Pulmonary artery endothelial cell (primary cell): ENCODE results near the gene ELOA2. TPM values are rescaled to one million over a fixed set of nuclear protein-coding genes. Genes with fewer than 3 reads are reported as not detected.
"Not testable (repeated sequence)": the region's sequence is repeated elsewhere in the genome, so short reads cannot be mapped to it uniquely, and the experiment has no call there.

Experiments
- DNase-seq: peaks from one replicate; pipeline ENCODE4 v3.0.0-alpha.2; 2011; ENCODE audit warnings: low read depth, low spot score
- total RNA-seq: library from RNA; depleted of rRNA; stranded (reverse); fragments of >200 nt; gene quantifications from 2 replicates; pipeline ENCODE4 v1.2.3, GENCODE V29; 2014

ELOA2 gene
- total RNA-seq, 1 donor from 2014 or later = not detected

- DNase-seq = not testable (repeated sequence)
Measured at GRCh38 chr18:47020757-47021156, 14.7 kb downstream of the ELOA2 start.

- DNase-seq = not testable (repeated sequence)
Measured at GRCh38 chr18:47019870-47020269, 15.6 kb downstream of the ELOA2 start.

Other genes starting within 250 kb of the ELOA2 start
- gene PIAS2, start 118.1 kb downstream of the ELOA2 start, total RNA-seq = 12.7 and 17.2 TPM in 2 replicates
- 0.33 and 0.63 TPM in 2 replicates for gene KATNAL2, start 118.0 kb downstream of the ELOA2 start, total RNA-seq
- gene HDHD2, start 114.9 kb upstream of the ELOA2 start, total RNA-seq = 11.6 and 17.7 TPM in 2 replicates
- 40.7 and 67.9 TPM in 2 replicates for gene IER3IP1, start 140.7 kb upstream of the ELOA2 start, total RNA-seq
- not detected in 2 replicates for gene SKOR2, start 216.0 kb upstream of the ELOA2 start, total RNA-seq